BE2C (cell line): Measurements from ENCODE around the gene ATP8B4.
"Not testable (repeated sequence)": the region's sequence is repeated elsewhere in the genome, so short reads cannot be mapped to it uniquely, and the experiment has no call there.

Source experiments
- DNase-seq: peaks from one replicate; pipeline ENCODE4 v3.0.0-alpha.2; 2020
- H3K27me3 ChIP-seq: fragments of 250-450 bp; sonication (Bioruptor Pico); 2 replicates; pipeline ENCODE4 v1.5.1; 2020; ENCODE audit warnings: mild to moderate bottlenecking
- H3K36me3 ChIP-seq: fragments of 250-450 bp; sonication (Bioruptor Pico); 2 replicates; pipeline ENCODE4 v1.5.1; 2020; ENCODE audit warnings: mild to moderate bottlenecking
- H3K4me1 ChIP-seq: fragments of 250-450 bp; sonication (Bioruptor Pico); 2 replicates; pipeline ENCODE4 v1.5.1; 2020
- H3K4me3 ChIP-seq: 2 replicates; pipeline ENCODE4 v1.5.1; 2011; ENCODE audit warnings: low read depth, low read length
- H3K9me3 ChIP-seq: fragments of 250-450 bp; sonication (Bioruptor Pico); 2 replicates; pipeline ENCODE4 v1.5.1; 2020
- TF ChIP-seq, protein P1 (sequence below): IDR thresholded peaks from 2 replicates; pipeline ENCODE4 v1.5.1; 2012; ENCODE audit warnings: mild to moderate bottlenecking, low read depth, low read length

The ATP8B4 gene

DNA sequence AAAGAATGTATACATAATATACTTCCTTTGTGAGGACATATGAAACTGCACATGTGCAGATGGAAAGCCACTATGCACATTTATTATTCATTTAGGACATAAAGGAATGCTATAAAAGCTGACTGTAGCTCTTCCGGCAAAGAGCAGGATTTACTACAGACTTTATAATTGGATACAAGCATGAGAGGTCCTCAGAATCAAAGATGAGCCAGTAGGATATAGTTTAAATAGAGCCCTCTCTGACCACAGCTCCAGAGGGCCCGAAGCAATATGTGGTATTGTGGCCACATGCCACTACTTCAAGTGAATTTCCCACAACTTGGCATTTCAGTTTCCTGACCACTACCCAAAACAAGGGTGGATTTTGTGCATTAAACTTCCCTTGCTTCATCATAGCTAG is 140.9 kb downstream of the ATP8B4 start:
- H3K4me3 ChIP-seq: no peak overlapping the region
- no peaks in the 10 kb centered on the region for H3K4me1 ChIP-seq
- DNase-seq: no peak
- TF ChIP-seq, protein P1, sequence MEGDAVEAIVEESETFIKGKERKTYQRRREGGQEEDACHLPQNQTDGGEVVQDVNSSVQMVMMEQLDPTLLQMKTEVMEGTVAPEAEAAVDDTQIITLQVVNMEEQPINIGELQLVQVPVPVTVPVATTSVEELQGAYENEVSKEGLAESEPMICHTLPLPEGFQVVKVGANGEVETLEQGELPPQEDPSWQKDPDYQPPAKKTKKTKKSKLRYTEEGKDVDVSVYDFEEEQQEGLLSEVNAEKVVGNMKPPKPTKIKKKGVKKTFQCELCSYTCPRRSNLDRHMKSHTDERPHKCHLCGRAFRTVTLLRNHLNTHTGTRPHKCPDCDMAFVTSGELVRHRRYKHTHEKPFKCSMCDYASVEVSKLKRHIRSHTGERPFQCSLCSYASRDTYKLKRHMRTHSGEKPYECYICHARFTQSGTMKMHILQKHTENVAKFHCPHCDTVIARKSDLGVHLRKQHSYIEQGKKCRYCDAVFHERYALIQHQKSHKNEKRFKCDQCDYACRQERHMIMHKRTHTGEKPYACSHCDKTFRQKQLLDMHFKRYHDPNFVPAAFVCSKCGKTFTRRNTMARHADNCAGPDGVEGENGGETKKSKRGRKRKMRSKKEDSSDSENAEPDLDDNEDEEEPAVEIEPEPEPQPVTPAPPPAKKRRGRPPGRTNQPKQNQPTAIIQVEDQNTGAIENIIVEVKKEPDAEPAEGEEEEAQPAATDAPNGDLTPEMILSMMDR: no peak
- no peaks in the 10 kb centered on the region for H3K36me3 ChIP-seq
- no peaks in the 10 kb centered on the region for H3K9me3 ChIP-seq
- no peaks in the 10 kb centered on the region for H3K27me3 ChIP-seq

DNA sequence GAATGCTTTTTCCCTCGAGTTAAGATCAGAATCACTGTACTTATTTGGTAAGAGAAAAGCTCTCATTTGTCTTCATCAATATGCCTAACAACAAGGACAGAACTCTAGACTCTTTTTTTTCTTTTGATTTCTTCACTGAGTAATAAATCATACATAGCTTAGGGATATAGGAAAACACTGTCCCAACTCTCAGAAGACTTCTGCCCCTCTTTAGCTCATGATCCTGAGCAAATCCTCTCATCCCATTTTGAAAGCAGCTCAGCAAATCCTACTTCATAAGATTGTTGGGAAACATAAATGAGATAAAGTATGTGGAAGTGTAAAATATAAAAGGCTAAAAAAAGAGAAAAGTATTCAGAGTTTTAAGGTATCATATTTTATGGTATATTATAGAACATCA is 141.7 kb downstream of the ATP8B4 start:
- TF ChIP-seq, protein P1: no peak
- Histone ChIP-seq H3K36me3 (no peaks in the 10 kb centered on the region), H3K4me3 (no peak overlapping the region), H3K4me1 (no peaks in the 10 kb centered on the region), H3K9me3 (no peaks in the 10 kb centered on the region), H3K27me3 (no peaks in the 10 kb centered on the region)
- no peak for DNase-seq

- DNase-seq: no peak
- Histone ChIP-seq H3K27me3 (no peaks in the 10 kb centered on the region), H3K36me3 (no peaks in the 10 kb centered on the region), H3K4me1 (no peaks in the 10 kb centered on the region), H3K9me3 (no peaks in the 10 kb centered on the region), H3K4me3 (no peak overlapping the region)
- TF ChIP-seq, protein P1: no peak
Observed at GRCh38 chr15:49964551-49964950, 154.5 kb downstream of the ATP8B4 start.

DNA sequence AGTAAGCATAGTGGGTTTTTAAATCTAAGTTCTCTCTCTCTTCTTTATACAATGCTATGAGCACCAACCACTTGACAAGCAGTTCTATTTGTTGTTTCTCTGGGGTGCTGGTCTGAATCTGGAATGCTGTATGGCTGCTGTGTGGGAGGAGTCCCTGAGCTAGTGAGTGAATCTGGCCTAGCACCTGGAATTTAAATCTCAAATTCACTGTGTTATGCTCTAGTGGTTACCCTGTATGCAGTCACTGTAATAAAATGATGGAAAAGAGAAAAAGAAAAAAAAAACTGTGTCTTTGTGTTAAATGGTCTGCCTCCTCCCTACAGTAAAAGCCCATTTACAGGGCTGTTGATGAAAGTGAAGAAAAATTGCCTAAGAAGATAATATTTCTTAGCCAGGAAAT is 155.0 kb downstream of the ATP8B4 start:
- Histone ChIP-seq H3K9me3 (no peaks in the 10 kb centered on the region), H3K27me3 (no peaks in the 10 kb centered on the region), H3K4me1 (no peaks in the 10 kb centered on the region), H3K36me3 (no peaks in the 10 kb centered on the region), H3K4me3 (no peak overlapping the region)
- DNase-seq: no peak
- TF ChIP-seq, protein P1: no peak

DNA sequence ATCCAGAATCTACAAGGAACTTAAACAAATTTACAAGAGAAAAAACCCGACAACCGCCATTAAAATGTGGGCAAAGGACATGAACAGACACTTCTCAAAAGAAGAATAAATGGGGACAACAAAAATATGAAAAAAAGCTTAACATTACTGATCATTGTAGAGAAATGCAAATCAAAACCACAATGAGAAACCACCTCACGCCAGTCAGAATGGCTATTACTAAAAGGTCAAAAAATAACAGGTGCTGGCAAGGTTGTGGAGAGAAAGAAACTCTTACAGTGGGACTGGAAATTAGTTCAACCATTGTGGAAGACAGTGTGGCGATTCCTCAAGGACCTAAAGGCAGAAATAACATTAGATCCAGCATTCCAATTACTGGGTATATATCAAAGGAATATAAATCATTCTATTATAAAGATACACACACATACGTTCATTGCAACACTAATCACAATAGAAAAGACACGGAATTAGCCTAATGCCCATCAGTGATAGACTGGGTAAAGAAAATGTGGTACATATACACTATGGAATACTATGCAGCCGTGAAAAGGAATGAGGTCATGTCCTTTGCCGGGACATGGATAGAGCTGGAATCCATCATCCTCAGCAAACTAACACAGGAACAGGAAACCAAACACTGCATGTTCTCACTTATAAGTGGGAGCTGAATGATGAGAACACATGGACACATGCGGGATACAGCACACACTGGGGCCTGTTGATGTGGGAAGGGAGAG is 155.8 kb downstream of the ATP8B4 start:
- not testable (repeated sequence) for H3K4me3 ChIP-seq, H3K4me1 ChIP-seq, H3K9me3 ChIP-seq, H3K36me3 ChIP-seq, H3K27me3 ChIP-seq, DNase-seq

GRCh38 chr15:49962044-49962602 is 156.9 kb downstream of the ATP8B4 start:
- Histone ChIP-seq H3K36me3 (no peaks in the 10 kb centered on the region), H3K4me3 (no peak overlapping the region), H3K4me1 (no peaks in the 10 kb centered on the region), H3K27me3 (no peaks in the 10 kb centered on the region), H3K9me3 (no peaks in the 10 kb centered on the region)
- no peak for DNase-seq
- TF ChIP-seq, protein P1: no peak
